Endothelial cell of coronary artery (primary cell): ENCODE results near the gene CBLN1. TPM values are rescaled to one million over a fixed set of nuclear protein-coding genes. Genes with fewer than 3 reads are reported as not detected.

Experiments used
- total RNA-seq: library from RNA; depleted of rRNA; stranded (reverse); fragments of >200 nt; gene quantifications from 2 replicates; pipeline ENCODE4 v1.2.3, GENCODE V29; 2014

CBLN1 gene
- not detected in 2 replicates for total RNA-seq

DNA sequence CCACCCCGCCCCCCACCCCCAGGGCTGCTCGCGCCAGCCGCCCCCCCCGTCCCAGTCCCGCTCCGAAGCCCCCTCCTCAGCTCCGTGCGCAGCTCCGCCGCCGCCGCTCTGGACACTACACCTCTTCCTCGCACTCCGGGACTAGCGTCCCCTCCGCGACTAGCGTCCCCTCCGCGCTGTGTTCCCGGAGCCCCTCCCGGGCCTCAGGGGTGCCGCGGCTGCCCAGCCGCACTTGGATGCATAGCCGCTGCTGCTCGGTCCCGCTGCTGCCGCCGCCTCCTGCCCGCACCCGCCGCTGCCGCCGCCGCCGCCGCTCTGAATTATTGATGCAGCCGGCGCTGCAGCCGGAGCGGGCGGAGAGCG is at the start of gene CBLN1:
Gene CBLN1 (minus strand): TSS at position 359 of the 363 bp plus-strand sequence. CDS start 373 bp downstream, outside the sequence.

Other genes starting within 250 kb of the CBLN1 start
- gene C16orf78, start 92.0 kb upstream of the CBLN1 start, total RNA-seq = not detected in 2 replicates